GM23338 (cell line): ENCODE results near the gene NAT14. TPM values are rescaled to one million over a fixed set of nuclear protein-coding genes. Genes with fewer than 3 reads are reported as not detected.

Experiments used
- ATAC-seq: fragments of 200-7000 bp; cut with Tn5 transposase; 3 replicates; pipeline ENCODE4 v1.9.1; 2020
- DNase-seq: peaks from one replicate; pipeline ENCODE4 v3.0.0-alpha.2; 2015; ENCODE audit warnings: low spot score
- H2AFZ ChIP-seq: fragments of 200-600 bp; sonication (generic); 2 replicates; pipeline ENCODE4 v1.8.0; 2016; ENCODE audit warnings: antibody characterized with exemption, mild to moderate bottlenecking, moderate library complexity
- H3F3A ChIP-seq: fragments of 200-600 bp; sonication (generic); replicated peaks from 2 replicates; pipeline ENCODE4 v1.8.0; 2017; ENCODE audit warnings: antibody characterized with exemption, mixed run types, low read depth
- H3K27ac ChIP-seq: fragments of 200-600 bp; sonication (generic); 2 replicates; pipeline ENCODE4 v1.6.1; 2016; ENCODE audit warnings: low read depth
- H3K27me3 ChIP-seq: fragments of 200-600 bp; sonication (generic); 2 replicates; pipeline ENCODE4 v1.8.0; 2016; ENCODE audit warnings: mild to moderate bottlenecking, mixed run types, moderate library complexity; ENCODE audit not compliant: insufficient read depth
- H3K36me3 ChIP-seq: fragments of 200-600 bp; sonication (generic); 2 replicates; pipeline ENCODE4 v1.8.0; 2016; ENCODE audit warnings: mild to moderate bottlenecking; ENCODE audit not compliant: insufficient read depth
- H3K4me1 ChIP-seq: fragments of 200-600 bp; sonication (generic); 2 replicates; pipeline ENCODE4 v1.8.0; 2016; ENCODE audit warnings: mild to moderate bottlenecking, moderate library complexity; ENCODE audit not compliant: insufficient read depth
- H3K4me2 ChIP-seq: fragments of 200-600 bp; sonication (generic); 2 replicates; pipeline ENCODE4 v1.7.1; 2017; ENCODE audit warnings: mixed run types
- H3K4me3 ChIP-seq: fragments of 200-600 bp; sonication (generic); 2 replicates; pipeline ENCODE4 v1.6.1; 2016; ENCODE audit warnings: mixed run types
- H3K79me2 ChIP-seq: fragments of 200-600 bp; sonication (generic); replicated peaks from 2 replicates; pipeline ENCODE4 v1.8.0; 2017; ENCODE audit warnings: mild to moderate bottlenecking; ENCODE audit not compliant: insufficient read depth
- H3K9me2 ChIP-seq: fragments of 200-600 bp; sonication (generic); 2 replicates; pipeline ENCODE4 v1.8.0; 2017; ENCODE audit not compliant: insufficient read depth
- H4K20me1 ChIP-seq: fragments of 200-600 bp; sonication (generic); replicated peaks from 2 replicates; pipeline ENCODE4 v1.8.0; 2017; ENCODE audit warnings: mild to moderate bottlenecking; ENCODE audit not compliant: insufficient read depth
- H3K27ac Mint-ChIP-seq: 2 replicates; pipeline ENCODE4 v1.8.0; 2020; ENCODE audit warnings: inconsistent platforms, mild to moderate bottlenecking, moderate library complexity, mixed read lengths
- H3K27me3 Mint-ChIP-seq: 3 replicates; pipeline ENCODE4 v1.8.0; 2022; ENCODE audit warnings: low read depth, mild to moderate bottlenecking, moderate library complexity, mixed read lengths, inconsistent platforms; ENCODE audit not compliant: insufficient read depth, poor library complexity
- H3K36me3 Mint-ChIP-seq: 3 replicates; pipeline ENCODE4 v1.8.0; 2021; ENCODE audit warnings: low read depth, mild to moderate bottlenecking, inconsistent platforms, moderate library complexity, mixed read lengths
- H3K4me1 Mint-ChIP-seq: 3 replicates; pipeline ENCODE4 v1.8.0; 2020; ENCODE audit warnings: mild to moderate bottlenecking, inconsistent platforms, mixed read lengths
- H3K4me3 Mint-ChIP-seq: 3 replicates; pipeline ENCODE4 v1.8.0; 2021; ENCODE audit warnings: moderate library complexity, mild to moderate bottlenecking, inconsistent platforms, mixed read lengths
- H3K9me3 Mint-ChIP-seq: 3 replicates; pipeline ENCODE4 v1.8.0; 2020; ENCODE audit warnings: moderate library complexity, mild to moderate bottlenecking, inconsistent platforms, mixed read lengths
- CREB1 ChIP-seq: fragments of 250-450 bp; sonication (Bioruptor Pico); IDR thresholded peaks from 2 replicates; pipeline ENCODE4 v1.5.0; 2020; ENCODE audit warnings: low read depth, mild to moderate bottlenecking, moderate library complexity
- ETS1 ChIP-seq: IDR thresholded peaks from 2 replicates; pipeline ENCODE4 v1.6.1; 2016; ENCODE audit warnings: antibody characterized with exemption
- EZH2 ChIP-seq: fragments of 200-600 bp; sonication (generic); IDR thresholded peaks from one replicate; pipeline ENCODE4 v1.8.0; 2017; ENCODE audit warnings: antibody characterized with exemption, mild to moderate bottlenecking, low read depth; ENCODE audit not compliant: unreplicated experiment
- EZH2phosphoT487 ChIP-seq: fragments of 200-600 bp; sonication (generic); IDR thresholded peaks from one replicate; pipeline ENCODE4 v1.8.1; 2018; ENCODE audit warnings: antibody characterized with exemption; ENCODE audit not compliant: unreplicated experiment
- POLR2AphosphoS5 ChIP-seq: IDR thresholded peaks from 2 replicates; pipeline ENCODE4 v1.6.1; 2016; ENCODE audit warnings: antibody characterized with exemption, low read depth
- REST ChIP-seq: IDR thresholded peaks from one replicate; pipeline ENCODE4 v1.6.1; 2018; ENCODE audit warnings: antibody characterized with exemption; ENCODE audit not compliant: unreplicated experiment
- STAT1 ChIP-seq: IDR thresholded peaks from one replicate; pipeline ENCODE4 v1.6.1; 2016; ENCODE audit warnings: antibody characterized with exemption; ENCODE audit not compliant: unreplicated experiment
- ZNF114 ChIP-seq: fragments of 250-450 bp; sonication (Bioruptor Pico); IDR thresholded peaks from 2 replicates; pipeline ENCODE4 v1.5.0; 2020; ENCODE audit warnings: mild to moderate bottlenecking, moderate library complexity
- ZNF331 ChIP-seq: fragments of 250-450 bp; sonication (Bioruptor Pico); IDR thresholded peaks from 2 replicates; pipeline ENCODE4 v1.5.0; 2020; ENCODE audit warnings: low read depth, mild to moderate bottlenecking, moderate library complexity
- polyA plus RNA-seq: library from polyadenylated mRNA; unstranded; fragments of >200 nt; fragmentation: Nextera tagmentation; extraction: Ambion mirVana; gene quantifications from 2 replicates; pipeline ENCODE4 v1.2.1, GENCODE V29; 2016
- total RNA-seq: library from RNA; depleted of rRNA; stranded (reverse); fragments of >200 nt; shearing (Covaris generic); gene quantifications from 2 replicates; pipeline ENCODE4 v1.2.3, GENCODE V29; 2014

Gene NAT14
- total and polyA plus RNA-seq, 2 experiments from 2014 or later = 27.8 to 39.6 TPM

GRCh38 chr19:55460670-55461258 lies 24.2 kb upstream of the NAT14 start (continued):
- TF ChIP-seq REST = no peak
- no peak for TF ChIP-seq POLR2AphosphoS5
- no peak for TF ChIP-seq ZNF331 (CRISPR knock-in tag)
- no peak for TF ChIP-seq STAT1
- no peak; the same call in 1 of the 2 replicates for TF ChIP-seq ETS1
- no peak for TF ChIP-seq ZNF114 (CRISPR knock-in tag)
- no peak for TF ChIP-seq EZH2phosphoT487

- Histone ChIP-seq H3F3A (peaks cover 19% of the 10 kb centered on the region; the same call in 1 of the 2 replicates), H3K36me3 (no peaks in the 10 kb centered on the region), H2AFZ (peak within 1 kb of the TSS; percentile 66; the same call in 1 of the 2 replicates), H3K4me3 (peak within 1 kb of the TSS; percentile 66), H3K9me2 (no peaks in the 10 kb centered on the region), H4K20me1 (no peaks in the 10 kb centered on the region; the same call in none of the 2 replicates), H3K27me3 (no peaks in the 10 kb centered on the region), H3K4me1 (peaks cover 26% of the 10 kb centered on the region), H3K79me2 (peaks cover 21% of the 10 kb centered on the region), H3K27ac (peak within 1 kb of the TSS; percentile 89), H3K4me2 (peak within 1 kb of the TSS; percentile 88)
- peak within 1 kb of the TSS; percentile 97 for H3K27ac Mint-ChIP-seq
- peaks cover 2% of the 10 kb centered on the region; the same call in 1 of the 3 replicates for H3K36me3 Mint-ChIP-seq
- H3K4me1 Mint-ChIP-seq = peaks cover 34% of the 10 kb centered on the region
- DNase-seq = peak; percentile 100
- peaks cover 3% of the 10 kb centered on the region; the same call in 1 of the 3 replicates for H3K9me3 Mint-ChIP-seq
- H3K4me3 Mint-ChIP-seq = peak within 1 kb of the TSS; percentile 91
- H3K27me3 Mint-ChIP-seq = peaks cover 21% of the 10 kb centered on the region
- 0 out of 2 replicates have a peak, but pooled peaks have one; percentile 66 for TF ChIP-seq ZNF114 (CRISPR knock-in tag)
- TF ChIP-seq POLR2AphosphoS5 = peak; percentile 81
- TF ChIP-seq EZH2 = no peak
- peak; percentile 76 for TF ChIP-seq CREB1
- peak; percentile 92 for ATAC-seq
These were observed 23.6 kb upstream of the NAT14 start, which contains the start of gene ISOC2 for GRCh38 chr19:55461259-55461973. Gene ISOC2, minus strand, starts transcription at chr19:55461642. Its CDS starts 5,156 bp downstream, at chr19:55456486.
